Duodenal mucosa (tissue), 2 donors: ENCODE data around the gene MUS81.
A peak's percentile ranks its signal among the peaks of the same experiment; 100 is the strongest.

Experiments
- H3K27ac ChIP-seq: one replicate; pipeline ENCODE4 v1.7.0; 2013; ENCODE audit warnings: low read depth, low read length
- H3K27me3 ChIP-seq, 2 donors: one replicate each; pipeline ENCODE4 v1.7.0; 2013; ENCODE audit warnings: low read length in 2 of 2, control low read depth in 1 of 2; ENCODE audit not compliant: insufficient read depth in 2 of 2, control insufficient read depth in 1 of 2
- H3K36me3 ChIP-seq, 2 donors: one replicate each; pipeline ENCODE4 v1.7.0; 2013; ENCODE audit warnings: low read length in 2 of 2, control low read depth in 1 of 2; ENCODE audit not compliant: insufficient read depth in 2 of 2, control insufficient read depth in 1 of 2
- H3K4me1 ChIP-seq, 2 donors: one replicate each; pipeline ENCODE4 v1.7.0; 2013; ENCODE audit warnings: low read length in 2 of 2, control low read depth in 1 of 2; ENCODE audit not compliant: insufficient read depth in 2 of 2, control insufficient read depth in 1 of 2
- H3K4me3 ChIP-seq, 2 donors: one replicate each; pipeline ENCODE4 v1.7.0; 2013; ENCODE audit warnings: low read length in 2 of 2, low read depth in 1 of 2
- H3K9ac ChIP-seq, 2 donors: one replicate each; pipeline ENCODE4 v1.7.0; 2013; ENCODE audit warnings: low read length in 2 of 2, low read depth in 1 of 2
- H3K9me3 ChIP-seq, 2 donors: one replicate each; pipeline ENCODE4 v1.7.0; 2013; ENCODE audit warnings: low read length in 2 of 2, control low read depth in 1 of 2; ENCODE audit not compliant: control insufficient read depth in 1 of 2

The MUS81 gene

GRCh38 chr11:65915821-65916251 is 55.6 kb downstream of the MUS81 start:
- H3K27ac ChIP-seq = peak overlapping the region; percentile 81
- peak overlapping the region in 1 of 2 donors; percentile 4 for H3K9ac ChIP-seq
- no peaks in the 10 kb centered on the region for H3K27me3 ChIP-seq
- no peak overlapping the region for H3K4me3 ChIP-seq
- no peaks in the 10 kb centered on the region for H3K36me3 ChIP-seq
- peaks cover 40 to 51% of the 10 kb centered on the region in 2 donors for H3K4me1 ChIP-seq
- no peaks in the 10 kb centered on the region for H3K9me3 ChIP-seq
